Mucosa of descending colon (tissue), 3 donors: ENCODE measurements around the gene HOXA4. TPM values are rescaled to one million over a fixed set of nuclear protein-coding genes. Genes with fewer than 3 reads are reported as not detected.

Source experiments
- ATAC-seq: fragments of 200-7000 bp; cut with Tn5 transposase; one replicate; pipeline ENCODE4 v1.9.1; 2020; ENCODE audit warnings: mild to moderate bottlenecking, moderate library complexity
- DNase-seq, 3 donors: peaks; one replicate each; pipeline ENCODE4 v3.0.0-alpha.2; 2020
- H3K36me3 ChIP-seq: fragments of 200-600 bp; one replicate; pipeline ENCODE4 v1.8.0; 2021; ENCODE audit warnings: low read depth, mild to moderate bottlenecking
- H3K4me1 ChIP-seq: fragments of 200-600 bp; one replicate; pipeline ENCODE4 v1.8.0; 2021; ENCODE audit warnings: low read depth, mild to moderate bottlenecking
- H3K4me3 ChIP-seq: fragments of 200-600 bp; one replicate; pipeline ENCODE4 v1.8.0; 2021; ENCODE audit warnings: mild to moderate bottlenecking
- H3K9me3 ChIP-seq: fragments of 200-600 bp; one replicate; pipeline ENCODE4 v1.8.0; 2021; ENCODE audit warnings: mild to moderate bottlenecking
- CTCF ChIP-seq: fragments of 200-600 bp; IDR thresholded peaks from one replicate; pipeline ENCODE4 v1.8.0; 2022; ENCODE audit warnings: antibody characterized with exemption, mild to moderate bottlenecking
- intact Hi-C, 2 donors: fragments of 100-400 bp; cut with DNase I in 1 of 2; cut with micrococcal nuclease in 1 of 2; formaldehyde crosslinking; loops; one replicate each; pipeline versions ENCODE4 v1.11.0 to v1.11.1; 2022; cut with DNase I, micrococcal nuclease
- microRNA-seq: library from miRNA; unstranded; fragments of <30 nt; microRNA quantifications from one replicate; pipeline ENCODE4, GENCODE V29; 2019
- total RNA-seq, 3 donors: library from RNA; stranded (reverse); fragmentation: NEBNext Ultra II Directional in 2 of 3; extraction: Animal tissue kit (Norgen Biotek cat#: 25700) in 2 of 3; gene quantifications; one replicate each; pipeline versions ENCODE4 v1.2.1 to v1.2.4, GENCODE V29; 2021 to 2023
- donor health status: DM: no; HTN: no; CAD: no; lungs with moderate emphysema.
- donor health status: DM: no; HTN: no; CAD: no.
- donor health status: DM: no; HTN: yes; CAD: no.

HOXA4 gene
- total RNA-seq, 3 donors from 2014 or later = 5.9 to 9.5 (median 8.3) TPM

DNA sequence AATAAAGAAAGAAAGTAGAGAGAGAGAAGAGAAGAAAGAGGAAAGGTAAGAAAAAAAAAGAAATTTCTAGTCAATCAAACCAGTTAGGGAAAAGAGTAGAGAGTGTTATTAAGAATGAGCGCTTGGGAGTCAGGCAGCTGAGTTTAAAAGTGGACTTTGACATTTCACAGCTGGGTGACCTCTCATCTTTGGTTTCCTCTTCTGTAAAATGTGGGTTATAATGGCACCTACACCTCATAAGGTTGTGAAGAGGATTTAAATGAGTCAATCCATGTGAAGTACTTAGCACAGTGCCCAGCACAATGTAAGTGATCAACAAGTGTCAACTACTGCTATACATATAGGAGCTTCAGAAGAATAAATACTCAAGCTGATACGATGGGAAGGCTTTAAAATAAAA, 46.9 kb downstream of the HOXA4 start:
- peak; percentile 34 for ATAC-seq
- intact Hi-C loops = no loop called here
- no peak for TF ChIP-seq CTCF
- H3K9me3 ChIP-seq = no peaks in the 10 kb centered on the region
- DNase-seq = no peak
- H3K4me3 ChIP-seq = no peak overlapping the region
- H3K4me1 ChIP-seq = peaks cover 7% of the 10 kb centered on the region
- H3K36me3 ChIP-seq = no peaks in the 10 kb centered on the region

DNA sequence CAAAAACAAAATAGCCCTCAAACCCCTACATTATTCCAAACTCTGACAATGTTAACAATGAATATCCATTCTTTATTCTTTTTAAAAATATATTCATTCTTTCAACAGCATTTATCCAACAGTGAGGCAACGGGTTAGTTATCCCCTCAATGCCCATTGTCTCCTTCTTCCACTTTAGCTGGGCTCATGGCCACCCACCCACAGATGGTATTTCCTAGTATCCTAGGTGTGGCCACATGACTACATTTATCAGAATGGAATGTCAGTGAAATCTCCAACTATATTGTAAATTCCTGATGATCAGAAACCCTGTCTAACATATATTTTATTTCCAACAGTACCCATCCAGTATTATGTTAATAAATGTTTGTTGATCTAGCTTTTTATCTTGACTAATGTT, 48.4 kb downstream of the HOXA4 start:
- H3K4me3 ChIP-seq = no peak overlapping the region
- peaks cover 7% of the 10 kb centered on the region for H3K4me1 ChIP-seq
- intact Hi-C loops = no loop called here

DNA sequence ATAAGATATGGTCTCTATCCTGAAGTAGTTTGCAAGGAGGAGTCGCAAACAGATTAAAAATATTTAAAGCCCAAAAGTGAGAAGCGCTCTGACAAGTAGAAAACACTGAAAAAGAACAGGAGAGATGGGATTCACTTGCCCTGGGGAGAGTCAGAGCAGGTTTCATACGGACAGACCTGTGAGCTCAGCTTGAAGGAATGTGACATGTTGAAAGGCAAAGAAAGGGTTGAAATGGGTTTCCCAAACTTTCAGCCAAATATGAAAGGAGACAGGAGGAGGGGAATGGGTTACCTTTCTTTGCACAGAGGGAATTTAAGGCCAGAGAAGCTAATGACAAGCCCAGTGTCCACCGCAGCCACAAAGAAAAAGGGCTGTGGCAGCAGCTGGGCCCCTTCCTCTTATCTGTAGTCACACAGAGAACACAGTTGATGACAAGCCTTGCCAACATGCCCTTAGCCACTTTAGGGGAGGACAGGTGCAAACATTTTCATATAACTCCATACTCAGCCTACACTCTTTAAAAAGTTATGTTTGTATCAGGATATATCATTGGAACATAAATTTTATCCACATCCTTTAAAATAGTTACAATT, 49.6 kb downstream of the HOXA4 start:
- intact Hi-C loops = no loop called here
- TF ChIP-seq CTCF = no peak
- Histone ChIP-seq H3K4me1 (peaks cover 7% of the 10 kb centered on the region), H3K4me3 (no peak overlapping the region), H3K9me3 (no peaks in the 10 kb centered on the region), H3K36me3 (no peaks in the 10 kb centered on the region)
- ATAC-seq = no peak
- DNase-seq = no peak

More for the DNA sequence above, 48.4 kb downstream of the HOXA4 start:
- no peak for TF ChIP-seq CTCF
- ATAC-seq (no peak), DNase-seq (no peak)
- no peaks in the 10 kb centered on the region for H3K9me3 ChIP-seq
- H3K36me3 ChIP-seq = no peaks in the 10 kb centered on the region

GRCh38 chr7:27079234-27079975, 51.2 kb downstream of the HOXA4 start:
- no peaks in the 10 kb centered on the region for H3K36me3 ChIP-seq
- DNase-seq = no peak
- ATAC-seq = peak; percentile 36
- no peak for TF ChIP-seq CTCF
- peaks cover 7% of the 10 kb centered on the region for H3K4me1 ChIP-seq
- no peaks in the 10 kb centered on the region for H3K9me3 ChIP-seq
- no peak overlapping the region for H3K4me3 ChIP-seq
- intact Hi-C loops = no loop called here

DNA sequence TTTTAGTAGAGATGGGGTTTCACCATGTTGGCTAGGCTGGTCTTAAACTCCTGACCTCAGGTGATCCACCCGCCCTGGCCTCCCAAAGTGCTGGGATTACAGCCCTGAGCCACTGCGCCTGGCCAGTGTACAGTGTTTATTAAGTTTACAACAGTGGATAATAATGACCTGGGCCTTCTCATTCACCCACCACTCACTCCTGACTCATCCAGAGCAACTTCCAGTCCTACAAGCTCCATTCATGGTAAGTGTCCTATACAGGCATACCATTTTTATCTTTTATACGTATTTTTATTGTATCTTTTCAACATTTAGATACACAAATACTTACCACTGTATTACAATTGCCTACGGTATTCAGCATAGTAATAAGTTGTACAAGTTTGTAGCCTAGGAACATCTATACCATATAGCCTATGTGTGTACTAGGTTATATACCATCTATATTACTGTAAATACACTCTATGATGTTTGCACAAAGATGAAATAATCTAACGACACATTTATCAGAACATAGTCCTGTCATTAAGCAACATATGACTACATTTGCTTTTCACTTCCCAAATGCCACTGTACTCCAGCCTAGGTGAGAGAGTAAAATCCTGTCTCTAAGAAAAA, 51.8 kb downstream of the HOXA4 start:
- Histone ChIP-seq H3K4me1 (peaks cover 7% of the 10 kb centered on the region), H3K36me3 (no peaks in the 10 kb centered on the region), H3K4me3 (no peak overlapping the region), H3K9me3 (no peaks in the 10 kb centered on the region)
- intact Hi-C loops = no loop called here
- ATAC-seq (peak; percentile 23), DNase-seq (no peak)
- TF ChIP-seq CTCF = no peak

Small RNAs within 50 kb of the gene (microRNA-seq; reads per million reads assigned to microRNA genes)
- gene MIR196B = 6,304 reads per million, percentile 93 among the genes with 10 or more reads in this experiment

Other genes with a start within 250 kb of the HOXA4 start
- 1 to 10 TPM; 1.5 to 2.7 (median 2.1) TPM for gene HOXA1, start 34.8 kb downstream of the HOXA4 start, total RNA-seq
- gene HOXA2, start 28.1 kb downstream of the HOXA4 start, total RNA-seq = 1 to 10 TPM; 3.2 to 4.3 (median 3.3) TPM
- 10 to 100 TPM; 16.1 to 26.6 (median 23.8) TPM for gene HOXA5, start 12.9 kb upstream of the HOXA4 start, total RNA-seq
- gene HOXA6, start 17.0 kb upstream of the HOXA4 start, total RNA-seq = 10 to 100 TPM; 20.2 to 39.5 (median 20.5) TPM
- 10 to 100 TPM; 19.9 to 38.1 (median 20.5) TPM for gene HOXA3, start 21.8 kb upstream of the HOXA4 start, total RNA-seq
- 10 to 100 TPM; 17.1 to 29.8 (median 27.9) TPM for gene HOXA7, start 25.9 kb upstream of the HOXA4 start, total RNA-seq
- 10 to 100 TPM; 22.0 to 27.9 (median 25.0) TPM for gene HOXA9, start 34.8 kb upstream of the HOXA4 start, total RNA-seq
- 10 to 100 TPM; 25.0 to 56.9 (median 25.8) TPM for gene HOXA10, start 43.6 kb upstream of the HOXA4 start, total RNA-seq
- 10 to 100 TPM in 1 of 3 donors, 1 to 10 TPM in 2; 3.2 to 27.2 (median 5.4) TPM for gene HOXA11, start 54.5 kb upstream of the HOXA4 start, total RNA-seq
- 10 to 100 TPM; 28.0 to 54.3 (median 42.2) TPM for gene HOXA13, start 69.3 kb upstream of the HOXA4 start, total RNA-seq
- gene EVX1, start 112.0 kb upstream of the HOXA4 start, total RNA-seq = 1 to 10 TPM in 1 of 3 donors, under 1 TPM in 1, not detected in 1; 0.43 to 2.7 TPM